ENCODE measurements around the gene ADARB1.

- TF ChIP-seq CTCF (IDR thresholded peaks at IDR 0.05; ENCODE audit: insufficient read depth, low read length, poor library complexity, severe bottlenecking) (no peak), EZH2phosphoT487 (conservative IDR thresholded peaks at IDR 0.05; ENCODE audit: low read length) (no peak)
Measured at GRCh38 chr21:45030682-45031570, 43.5 kb upstream of the ADARB1 start.

Data from SU-DHL-6 (cell line).